GM12872 (cell line): Measurements from ENCODE around the gene ATP5ME.

ENCODE experiments used
- TF ChIP-seq, protein P1 (sequence below): IDR thresholded peaks from 3 replicates; pipeline ENCODE4 v1.5.1; 2011; ENCODE audit warnings: low read depth, mild to moderate bottlenecking, low read length, moderate library complexity; ENCODE audit not compliant: insufficient read depth

ATP5ME gene

GRCh38 chr4:630656-631055 lies 43.4 kb downstream of the ATP5ME start:
- TF ChIP-seq, protein P1, sequence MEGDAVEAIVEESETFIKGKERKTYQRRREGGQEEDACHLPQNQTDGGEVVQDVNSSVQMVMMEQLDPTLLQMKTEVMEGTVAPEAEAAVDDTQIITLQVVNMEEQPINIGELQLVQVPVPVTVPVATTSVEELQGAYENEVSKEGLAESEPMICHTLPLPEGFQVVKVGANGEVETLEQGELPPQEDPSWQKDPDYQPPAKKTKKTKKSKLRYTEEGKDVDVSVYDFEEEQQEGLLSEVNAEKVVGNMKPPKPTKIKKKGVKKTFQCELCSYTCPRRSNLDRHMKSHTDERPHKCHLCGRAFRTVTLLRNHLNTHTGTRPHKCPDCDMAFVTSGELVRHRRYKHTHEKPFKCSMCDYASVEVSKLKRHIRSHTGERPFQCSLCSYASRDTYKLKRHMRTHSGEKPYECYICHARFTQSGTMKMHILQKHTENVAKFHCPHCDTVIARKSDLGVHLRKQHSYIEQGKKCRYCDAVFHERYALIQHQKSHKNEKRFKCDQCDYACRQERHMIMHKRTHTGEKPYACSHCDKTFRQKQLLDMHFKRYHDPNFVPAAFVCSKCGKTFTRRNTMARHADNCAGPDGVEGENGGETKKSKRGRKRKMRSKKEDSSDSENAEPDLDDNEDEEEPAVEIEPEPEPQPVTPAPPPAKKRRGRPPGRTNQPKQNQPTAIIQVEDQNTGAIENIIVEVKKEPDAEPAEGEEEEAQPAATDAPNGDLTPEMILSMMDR = no peak

GRCh38 chr4:629915-630641 lies 44.0 kb downstream of the ATP5ME start:
- TF ChIP-seq, protein P1 = no peak

GRCh38 chr4:629636-629914 lies 44.5 kb downstream of the ATP5ME start:
- TF ChIP-seq, protein P1 = no peak

DNA sequence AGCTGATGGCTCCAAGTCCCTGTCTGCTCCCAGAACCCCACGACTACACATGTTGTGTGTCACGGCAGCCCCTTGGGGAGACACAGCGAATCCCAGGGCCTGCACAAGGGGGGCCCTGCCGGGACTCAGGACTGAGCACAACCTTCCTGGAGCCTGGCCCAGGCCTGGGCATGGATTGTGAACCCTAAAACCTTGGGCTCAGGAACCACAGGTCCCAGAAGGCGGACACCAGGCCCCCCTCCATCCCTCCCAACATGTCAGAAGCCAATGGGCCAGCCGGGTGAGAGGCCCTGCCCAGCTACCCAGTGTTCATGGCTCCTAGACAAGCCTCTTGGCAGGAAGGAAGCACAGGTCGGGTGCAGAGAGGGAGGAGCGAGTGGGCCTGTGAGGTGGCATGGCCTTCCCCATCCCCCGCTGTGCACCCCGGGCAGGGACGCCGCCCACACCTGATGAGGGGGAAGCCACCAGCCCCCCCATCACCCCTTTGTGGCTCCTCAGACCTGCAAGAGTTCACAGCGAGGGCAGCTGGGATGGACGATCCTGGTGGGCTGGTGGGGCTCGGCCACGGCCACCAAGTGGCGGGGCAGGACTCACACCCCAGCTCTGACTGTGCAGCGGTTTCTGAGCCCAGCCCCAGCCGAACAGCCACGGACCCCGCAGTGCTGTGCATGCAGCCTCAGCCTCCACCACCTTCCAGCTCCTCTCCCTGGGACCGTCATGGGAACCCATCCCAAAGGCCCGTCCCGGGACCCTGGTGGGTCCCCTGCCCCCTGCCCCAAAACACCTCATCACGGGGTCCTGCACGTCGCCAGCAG lies 45.0 kb downstream of the ATP5ME start:
- TF ChIP-seq, protein P1 = no peak

GRCh38 chr4:628311-628741 lies 45.8 kb downstream of the ATP5ME start:
- TF ChIP-seq, protein P1 = no peak

DNA sequence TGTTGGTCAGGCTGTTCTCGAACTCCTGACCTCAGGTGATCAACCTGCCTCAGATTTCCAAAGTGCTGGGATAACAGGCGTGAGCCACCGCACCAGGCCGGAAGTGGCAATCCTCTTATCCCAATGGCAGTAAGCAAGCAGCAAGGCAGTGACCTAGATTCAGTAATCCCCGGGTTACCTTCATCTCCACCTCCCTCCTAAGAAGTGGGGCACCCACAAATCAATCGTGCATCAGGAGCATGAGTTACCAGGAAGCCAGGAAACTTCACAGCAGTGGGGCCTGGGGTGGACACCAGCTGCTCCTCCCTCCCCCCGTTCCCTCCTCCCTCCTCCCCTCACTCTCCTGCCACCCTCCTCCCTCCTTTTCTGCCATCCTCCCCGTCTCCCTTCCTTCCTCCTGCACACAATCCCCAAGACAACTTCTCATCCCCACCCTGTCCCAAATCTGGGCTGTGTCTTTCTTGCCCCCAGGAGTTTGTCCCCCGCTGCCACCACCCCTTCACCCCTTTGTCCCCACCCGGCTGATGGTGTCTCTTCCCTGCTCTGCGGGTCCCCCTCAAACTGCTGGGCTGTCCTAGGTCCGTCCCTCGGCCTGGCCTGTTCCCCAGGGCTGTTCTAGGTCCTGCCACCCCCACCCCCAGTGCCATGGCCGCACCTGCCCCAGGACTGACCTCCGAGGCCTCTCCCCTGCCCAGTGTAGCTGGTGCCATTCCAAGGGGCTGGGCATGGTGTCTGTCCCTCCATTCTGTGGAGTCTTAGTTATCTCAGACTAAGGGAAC lies 46.5 kb downstream of the ATP5ME start:
- TF ChIP-seq, protein P1 = no peak
